H9 (cell line): ENCODE results near the gene RBM33. TPM values are rescaled to one million over a fixed set of nuclear protein-coding genes. Genes with fewer than 3 reads are reported as not detected.

Experiments
- DNase-seq: peaks from one replicate; pipeline ENCODE4 v3.0.0-alpha.2; 2017
- H2AFZ ChIP-seq: one replicate; pipeline ENCODE4 v1.6.1; 2013; ENCODE audit warnings: mild to moderate bottlenecking, low read length, control low read depth, moderate library complexity
- H2AK5ac ChIP-seq: 2 replicates; pipeline ENCODE4 v1.6.1; 2013; ENCODE audit warnings: low read length, control low read depth, mixed read lengths; ENCODE audit not compliant: insufficient read length
- H2BK120ac ChIP-seq: one replicate; pipeline ENCODE4 v1.6.1; 2013; ENCODE audit warnings: low read depth, mild to moderate bottlenecking, low read length, control low read depth, inconsistent platforms; ENCODE audit not compliant: poor library complexity, severe bottlenecking
- H2BK12ac ChIP-seq: 2 replicates; pipeline ENCODE4 v1.6.1; 2013; ENCODE audit warnings: low read length, control low read depth, mixed read lengths, low read depth; ENCODE audit not compliant: insufficient read length
- H2BK15ac ChIP-seq: 2 replicates; pipeline ENCODE4 v1.6.1; 2013; ENCODE audit warnings: low read depth, low read length, control low read depth
- H2BK20ac ChIP-seq: one replicate; pipeline ENCODE4 v1.6.1; 2013; ENCODE audit warnings: low read depth, mild to moderate bottlenecking, low read length, control low read depth, inconsistent platforms; ENCODE audit not compliant: poor library complexity, severe bottlenecking
- H2BK5ac ChIP-seq: 2 replicates; pipeline ENCODE4 v1.6.1; 2013; ENCODE audit warnings: low read length, control low read depth, mixed read lengths; ENCODE audit not compliant: insufficient read length
- H3K14ac ChIP-seq: 2 replicates; pipeline ENCODE4 v1.6.1; 2013; ENCODE audit warnings: low read length, control low read depth; ENCODE audit not compliant: insufficient read depth
- H3K18ac ChIP-seq: 2 replicates; pipeline ENCODE4 v1.6.1; 2013; ENCODE audit warnings: low read depth, mild to moderate bottlenecking, mixed read lengths, low read length, control low read depth; ENCODE audit not compliant: insufficient read length
- H3K23ac ChIP-seq: 2 replicates; pipeline ENCODE4 v1.6.1; 2013; ENCODE audit warnings: low read length, control low read depth, mixed read lengths, low read depth; ENCODE audit not compliant: insufficient read length
- H3K23me2 ChIP-seq: 2 replicates; pipeline ENCODE4 v1.6.1; 2013; ENCODE audit warnings: low read depth, mild to moderate bottlenecking, mixed read lengths, low read length, control low read depth; ENCODE audit not compliant: insufficient read length, poor library complexity, severe bottlenecking
- H3K27ac ChIP-seq: 2 replicates; pipeline ENCODE4 v1.5.1; 2013; ENCODE audit warnings: low read length, control low read depth, mixed read lengths, low read depth; ENCODE audit not compliant: insufficient read length
- H3K27me3 ChIP-seq: 2 replicates; pipeline ENCODE4 v1.6.1; 2013; ENCODE audit warnings: low read length, control low read depth, inconsistent platforms; ENCODE audit not compliant: insufficient read depth
- H3K4ac ChIP-seq: 2 replicates; pipeline ENCODE4 v1.6.1; 2013; ENCODE audit warnings: low read depth, mild to moderate bottlenecking, control low read depth, inconsistent platforms, low read length, moderate library complexity
- H3K4me1 ChIP-seq: 2 replicates; pipeline ENCODE4 v1.6.1; 2013; ENCODE audit warnings: low read length, control low read depth, inconsistent platforms; ENCODE audit not compliant: insufficient read depth
- H3K4me2 ChIP-seq: 2 replicates; pipeline ENCODE4 v1.6.1; 2013; ENCODE audit warnings: low read length, control low read depth, mixed read lengths; ENCODE audit not compliant: insufficient read length, insufficient read depth
- H3K56ac ChIP-seq: 2 replicates; pipeline ENCODE4 v1.6.1; 2013; ENCODE audit warnings: low read depth, mild to moderate bottlenecking, mixed read lengths, low read length, control low read depth; ENCODE audit not compliant: insufficient read length
- H3K79me1 ChIP-seq: 2 replicates; pipeline ENCODE4 v1.6.1; 2013; ENCODE audit warnings: low read depth, mild to moderate bottlenecking, moderate library complexity, low read length, control low read depth, inconsistent platforms; ENCODE audit not compliant: insufficient read depth, poor library complexity, severe bottlenecking
- H3K79me2 ChIP-seq: 2 replicates; pipeline ENCODE4 v1.6.1; 2013; ENCODE audit warnings: low read length, control low read depth, inconsistent platforms; ENCODE audit not compliant: insufficient read depth
- H3K9ac ChIP-seq: 2 replicates; pipeline ENCODE4 v1.6.1; 2013; ENCODE audit warnings: low read length, control low read depth, mixed read lengths; ENCODE audit not compliant: insufficient read length; ENCODE audit errors: extremely low read depth
- H3K9me3 ChIP-seq: one replicate; pipeline ENCODE4 v1.6.1; 2013; ENCODE audit warnings: low read depth, low read length, inconsistent platforms; ENCODE audit not compliant: control insufficient read depth
- H3T11ph ChIP-seq: one replicate; pipeline ENCODE4 v1.6.1; 2013; ENCODE audit warnings: mild to moderate bottlenecking, low read length, control low read depth, inconsistent platforms
- H4K20me1 ChIP-seq: one replicate; pipeline ENCODE4 v1.6.1; 2013; ENCODE audit not compliant: control insufficient read depth, insufficient read length, insufficient read depth
- H4K5ac ChIP-seq: 2 replicates; pipeline ENCODE4 v1.6.1; 2013; ENCODE audit warnings: low read depth, mild to moderate bottlenecking, mixed read lengths, low read length, control low read depth; ENCODE audit not compliant: insufficient read length
- H4K8ac ChIP-seq: replicated peaks from 2 replicates; pipeline ENCODE4 v1.6.1; 2013; ENCODE audit warnings: low read length, control low read depth, mixed read lengths, low read depth; ENCODE audit not compliant: insufficient read length
- H4K91ac ChIP-seq: 2 replicates; pipeline ENCODE4 v1.6.1; 2013; ENCODE audit warnings: low read depth, mild to moderate bottlenecking, moderate library complexity, mixed read lengths, low read length, control low read depth; ENCODE audit not compliant: insufficient read length
- H3K27ac Mint-ChIP-seq, 3 experiments: 2 replicates in 2 of 3; 3 replicates in 1 of 3; pipeline ENCODE4 v1.8.0; 2020 to 2021; ENCODE audit warnings: mixed read lengths in 3 of 3, mild to moderate bottlenecking in 1 of 3, moderate library complexity in 1 of 3
- H3K27me3 Mint-ChIP-seq: 2 replicates; pipeline ENCODE4 v1.8.0; 2021; ENCODE audit warnings: low read depth, mild to moderate bottlenecking, moderate library complexity, mixed read lengths
- H3K36me3 Mint-ChIP-seq, 3 experiments: 2 replicates in 2 of 3; 3 replicates in 1 of 3; pipeline ENCODE4 v1.8.0; 2020 to 2021; ENCODE audit warnings: low read depth in 3 of 3, mixed read lengths in 3 of 3; ENCODE audit not compliant: insufficient read depth in 1 of 3
- H3K4me1 Mint-ChIP-seq, 2 experiments: 2 replicates each; pipeline ENCODE4 v1.8.0; 2020; ENCODE audit warnings: mixed read lengths in 2 of 2
- H3K4me3 Mint-ChIP-seq, 2 experiments: 2 replicates in 1 of 2; 3 replicates in 1 of 2; pipeline ENCODE4 v1.8.0; 2020 to 2021; ENCODE audit warnings: mild to moderate bottlenecking in 2 of 2, mixed read lengths in 2 of 2, moderate library complexity in 1 of 2
- H3K9me3 Mint-ChIP-seq, 2 experiments: 2 replicates in 1 of 2; 3 replicates in 1 of 2; pipeline ENCODE4 v1.8.0; 2020; ENCODE audit warnings: mild to moderate bottlenecking in 2 of 2, mixed read lengths in 2 of 2, moderate library complexity in 1 of 2
- WGBS: extraction: QIAGEN DNeasy Blood & Tissue Kit; methylation state at CpG from one replicate; pipeline ENCODE4 v1.1.7; 2013; ENCODE audit warnings: missing lambda C conversion rate, low lambda C conversion rate, mixed read lengths; ENCODE audit not compliant: insufficient read length; ENCODE audit errors: extremely low coverage; 5-methylcytosine and 5-hydroxymethylcytosine counted together
- total RNA-seq: library from RNA; stranded (reverse); gene quantifications from 2 replicates; pipeline ENCODE4 v1.2.1, GENCODE V29; 2021
- TF ChIP-seq, protein P1 (sequence below): fragments of 200-600 bp; sonication (generic); conservative IDR thresholded peaks from 3 replicates; pipeline ENCODE4 v1.8.0; 2021; ENCODE audit warnings: antibody characterized with exemption, mild to moderate bottlenecking

RBM33 gene
- total RNA-seq, 1 experiment from 2014 or later: 71.3 TPM

- H3K79me1 ChIP-seq: no peaks in the 10 kb centered on the region
- H2BK12ac ChIP-seq: no peak overlapping the region
- no peaks in the 10 kb centered on the region for H3K4me1 ChIP-seq
- peaks cover 11 to 13% of the 10 kb centered on the region in 2 experiments for H3K4me1 Mint-ChIP-seq
- H2BK5ac ChIP-seq: no peak overlapping the region
- H3K9me3 Mint-ChIP-seq: no peaks in the 10 kb centered on the region
- H2BK15ac ChIP-seq: no peak overlapping the region
- H2BK20ac ChIP-seq: no peak overlapping the region
- no peak overlapping the region for H3K56ac ChIP-seq
- H3K27ac ChIP-seq: no peak overlapping the region
- no peaks in the 10 kb centered on the region for H4K20me1 ChIP-seq
- no peak for DNase-seq
- H3K27me3 ChIP-seq: no peaks in the 10 kb centered on the region
- no peak overlapping the region for H3K4me3 Mint-ChIP-seq
- WGBS: no CpG with 5 or more reads among the region's 10 CpGs
- no peak overlapping the region for H2AK5ac ChIP-seq
- H4K8ac ChIP-seq: no peak overlapping the region
- no peak overlapping the region for H4K91ac ChIP-seq
- TF ChIP-seq, protein P1, sequence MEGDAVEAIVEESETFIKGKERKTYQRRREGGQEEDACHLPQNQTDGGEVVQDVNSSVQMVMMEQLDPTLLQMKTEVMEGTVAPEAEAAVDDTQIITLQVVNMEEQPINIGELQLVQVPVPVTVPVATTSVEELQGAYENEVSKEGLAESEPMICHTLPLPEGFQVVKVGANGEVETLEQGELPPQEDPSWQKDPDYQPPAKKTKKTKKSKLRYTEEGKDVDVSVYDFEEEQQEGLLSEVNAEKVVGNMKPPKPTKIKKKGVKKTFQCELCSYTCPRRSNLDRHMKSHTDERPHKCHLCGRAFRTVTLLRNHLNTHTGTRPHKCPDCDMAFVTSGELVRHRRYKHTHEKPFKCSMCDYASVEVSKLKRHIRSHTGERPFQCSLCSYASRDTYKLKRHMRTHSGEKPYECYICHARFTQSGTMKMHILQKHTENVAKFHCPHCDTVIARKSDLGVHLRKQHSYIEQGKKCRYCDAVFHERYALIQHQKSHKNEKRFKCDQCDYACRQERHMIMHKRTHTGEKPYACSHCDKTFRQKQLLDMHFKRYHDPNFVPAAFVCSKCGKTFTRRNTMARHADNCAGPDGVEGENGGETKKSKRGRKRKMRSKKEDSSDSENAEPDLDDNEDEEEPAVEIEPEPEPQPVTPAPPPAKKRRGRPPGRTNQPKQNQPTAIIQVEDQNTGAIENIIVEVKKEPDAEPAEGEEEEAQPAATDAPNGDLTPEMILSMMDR: no peak
- no peak overlapping the region for H3K4ac ChIP-seq
- no peak overlapping the region for H3T11ph ChIP-seq
- H3K79me2 ChIP-seq: no peaks in the 10 kb centered on the region
- H3K4me2 ChIP-seq: no peak overlapping the region
- no peak overlapping the region for H3K27ac Mint-ChIP-seq
- H3K9me3 ChIP-seq: no peaks in the 10 kb centered on the region
- peaks cover 22 to 58% (median 58%) of the 10 kb centered on the region in 3 experiments; a peak in 6 of 7 replicates for H3K36me3 Mint-ChIP-seq
- no peak overlapping the region for H3K9ac ChIP-seq
- no peak overlapping the region for H3K23ac ChIP-seq
- H3K14ac ChIP-seq: no peak overlapping the region
- H2BK120ac ChIP-seq: no peak overlapping the region
- H3K27me3 Mint-ChIP-seq: no peaks in the 10 kb centered on the region
- H3K18ac ChIP-seq: no peak overlapping the region
- no peaks in the 10 kb centered on the region for H3K23me2 ChIP-seq
- no peak overlapping the region for H4K5ac ChIP-seq
- no peak overlapping the region for H2AFZ ChIP-seq
Measured at GRCh38 chr7:155738104-155738503, 93.6 kb downstream of the RBM33 start.
